HG03196 (cell line): ENCODE data around the gene CMIP.
A peak's percentile ranks its signal among the peaks of the same experiment; 100 is the strongest.

Source experiments
- ATAC-seq: cut with Tn5 transposase; IDR thresholded peaks from one replicate; pipeline ENCODE4 v1.9.1; 2021; ENCODE audit not compliant: unreplicated experiment

CMIP gene

DNA sequence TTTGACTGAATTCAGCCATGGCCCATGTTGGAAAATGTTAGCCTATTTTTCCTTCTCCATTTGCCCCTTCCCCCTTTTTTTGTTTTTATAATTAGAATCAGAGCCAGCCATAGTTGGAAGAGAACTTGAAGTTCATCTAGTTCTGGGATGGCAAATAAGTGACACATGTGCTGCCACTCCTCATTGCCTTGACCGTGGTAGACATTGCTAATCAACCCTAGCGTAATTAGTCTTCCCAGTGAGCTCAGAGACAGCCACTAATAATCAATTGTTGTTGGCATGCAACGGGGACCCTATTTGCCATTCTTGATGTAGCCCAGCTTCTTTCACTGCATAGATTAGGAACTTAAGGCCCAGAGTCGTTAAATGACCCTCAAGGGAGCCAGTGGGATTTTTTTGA, 16.6 kb downstream of the CMIP start:
- ATAC-seq: no peak

DNA sequence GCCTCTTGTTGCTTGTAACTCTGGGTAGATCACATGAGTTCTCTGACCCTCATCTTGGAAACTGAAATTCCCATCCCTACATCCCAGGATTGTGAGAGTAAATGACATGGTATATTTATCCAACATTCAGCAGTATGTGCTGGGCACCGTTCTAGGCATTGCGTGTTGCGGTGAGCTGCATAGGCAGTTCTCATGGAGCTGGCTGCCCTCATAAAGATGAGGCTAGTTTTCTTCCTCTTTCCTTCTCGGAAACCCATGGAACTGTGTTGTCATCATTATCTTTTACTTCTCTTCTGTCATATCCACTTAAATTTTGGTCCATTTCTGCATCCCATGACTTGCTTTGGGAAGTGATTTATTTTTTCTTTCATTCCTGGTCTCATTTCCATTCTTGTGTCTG, 17.2 kb downstream of the CMIP start:
- ATAC-seq: no peak

- no peak for ATAC-seq
These were observed 18.1 kb downstream of the CMIP start for GRCh38 chr16:81462683-81463082.

- no peak for ATAC-seq
These were observed 18.8 kb downstream of the CMIP start for GRCh38 chr16:81463296-81463890.

- ATAC-seq: no peak
These were observed 19.7 kb downstream of the CMIP start for GRCh38 chr16:81464279-81464678.

GRCh38 chr16:81465375-81465943, 20.9 kb downstream of the CMIP start:
- ATAC-seq: no peak

DNA sequence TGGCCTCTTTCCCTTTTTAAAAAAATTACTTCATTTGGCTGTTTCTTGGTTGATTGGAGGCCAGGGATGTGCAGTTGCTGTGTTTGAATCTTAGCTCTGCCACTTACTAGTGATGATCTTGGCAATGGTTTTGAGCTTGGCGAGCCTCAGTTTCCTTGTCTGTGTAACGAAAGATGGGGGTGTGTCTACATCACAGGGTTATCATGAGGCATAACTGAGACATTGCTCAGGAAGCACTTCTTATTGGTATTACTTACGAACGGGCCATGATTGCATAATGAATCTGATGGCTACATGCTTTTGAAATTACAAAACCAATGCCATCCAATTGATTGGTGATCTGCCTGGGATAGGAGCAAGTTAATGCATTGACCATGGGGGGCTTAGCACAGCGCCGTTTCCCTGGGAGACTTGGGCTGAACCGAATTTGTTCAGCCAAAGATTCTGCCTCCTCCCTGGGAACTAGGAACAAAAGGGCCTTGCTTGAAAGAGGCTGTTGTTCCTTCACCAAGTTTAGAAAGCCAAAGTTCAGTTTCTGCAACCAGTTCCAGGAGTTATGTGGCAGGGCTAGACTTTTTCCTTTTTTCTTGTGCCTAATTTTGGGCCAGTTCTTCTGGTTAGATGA, 21.9 kb downstream of the CMIP start:
- ATAC-seq: no peak

DNA sequence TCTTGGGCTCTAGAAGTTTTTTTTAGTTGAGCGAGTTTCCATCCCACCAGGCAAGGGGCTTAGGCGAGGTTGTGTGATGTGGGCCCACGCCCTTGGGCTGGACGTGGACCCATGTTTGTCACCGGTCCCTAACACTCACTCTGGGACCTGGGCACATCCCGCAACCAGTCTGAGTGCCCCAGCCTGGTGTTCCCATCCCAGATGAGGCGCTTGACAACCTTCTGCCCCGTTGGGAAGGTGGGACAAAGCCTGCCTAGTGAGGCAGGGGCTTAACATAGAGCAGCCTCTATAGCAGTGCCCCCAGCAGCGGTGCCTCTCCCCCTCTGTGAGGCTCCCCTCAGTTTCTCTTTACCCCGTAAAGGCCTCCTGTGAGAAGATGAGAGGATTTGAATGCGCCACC, 22.5 kb downstream of the CMIP start:
- no peak for ATAC-seq

DNA sequence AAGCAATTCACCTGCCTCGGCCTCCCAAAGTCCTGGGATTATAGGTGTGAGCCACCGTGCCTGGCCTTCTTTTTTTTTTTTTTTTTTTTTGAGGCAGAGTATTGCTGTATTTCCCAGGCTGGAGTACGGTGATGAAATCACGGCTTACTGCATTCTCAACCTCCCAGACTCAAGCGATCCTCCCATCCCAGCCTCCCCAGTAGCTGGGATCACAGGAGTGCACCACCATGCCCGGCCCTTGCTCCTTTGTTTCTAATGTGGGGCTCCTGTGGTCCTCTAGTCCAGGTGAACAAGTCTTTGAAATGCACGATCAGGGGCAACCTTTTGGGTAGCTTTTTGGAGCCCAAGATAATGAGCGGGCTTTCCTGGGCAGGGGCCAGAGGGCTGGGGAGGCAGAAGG, 23.2 kb downstream of the CMIP start:
- ATAC-seq: no peak

GRCh38 chr16:81468269-81468902, 23.8 kb downstream of the CMIP start:
- no peak for ATAC-seq

DNA sequence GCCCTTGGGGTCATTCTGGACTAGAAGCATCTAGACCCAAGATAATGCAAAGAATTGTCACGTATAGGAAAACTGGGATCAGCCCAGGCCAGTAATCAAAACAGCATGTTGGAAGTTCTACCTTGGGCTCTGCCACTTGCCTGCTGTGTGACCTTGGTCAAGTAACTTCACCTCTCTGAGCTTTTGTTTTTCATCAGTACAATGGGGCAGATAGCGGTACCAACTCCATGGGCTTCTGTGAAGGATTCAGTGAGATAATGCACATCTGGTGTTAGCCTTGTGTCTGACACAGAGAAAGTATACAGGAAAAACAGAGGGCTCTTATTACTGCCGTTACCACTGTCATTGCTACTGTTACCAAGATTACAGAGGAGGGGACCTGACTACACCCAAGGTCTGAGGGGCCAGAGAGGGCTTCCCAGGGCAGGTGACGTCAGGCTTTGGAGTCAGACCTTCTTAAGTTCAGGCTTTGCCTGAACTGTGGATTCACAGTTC, 24.6 kb downstream of the CMIP start:
- ATAC-seq: no peak

GRCh38 chr16:81469710-81470535, 25.3 kb downstream of the CMIP start:
- peak; percentile 83 for ATAC-seq

GRCh38 chr16:81470796-81471636, 26.4 kb downstream of the CMIP start:
- no peak for ATAC-seq

DNA sequence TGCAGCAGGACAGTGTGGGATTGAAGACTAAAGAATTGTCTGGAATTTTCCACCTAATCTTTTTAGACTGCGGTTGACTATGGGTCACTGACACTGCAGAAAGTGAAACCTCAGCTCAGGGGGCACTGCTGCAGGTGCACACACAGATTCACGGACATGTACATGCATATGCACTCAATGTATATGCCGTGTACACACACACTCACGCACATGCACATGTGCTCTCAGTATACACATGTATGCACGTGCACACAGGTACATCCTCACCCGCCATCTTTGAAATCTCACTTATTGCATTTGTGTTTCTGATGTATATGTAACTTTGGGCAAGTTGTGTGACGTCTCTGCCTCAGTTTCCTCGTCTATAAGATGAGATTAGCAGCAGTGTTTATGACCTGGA, 27.3 kb downstream of the CMIP start:
- no peak for ATAC-seq

GRCh38 chr16:81472391-81472790, 27.8 kb downstream of the CMIP start:
- ATAC-seq: no peak

GRCh38 chr16:81473066-81473488, 28.5 kb downstream of the CMIP start:
- no peak for ATAC-seq

DNA sequence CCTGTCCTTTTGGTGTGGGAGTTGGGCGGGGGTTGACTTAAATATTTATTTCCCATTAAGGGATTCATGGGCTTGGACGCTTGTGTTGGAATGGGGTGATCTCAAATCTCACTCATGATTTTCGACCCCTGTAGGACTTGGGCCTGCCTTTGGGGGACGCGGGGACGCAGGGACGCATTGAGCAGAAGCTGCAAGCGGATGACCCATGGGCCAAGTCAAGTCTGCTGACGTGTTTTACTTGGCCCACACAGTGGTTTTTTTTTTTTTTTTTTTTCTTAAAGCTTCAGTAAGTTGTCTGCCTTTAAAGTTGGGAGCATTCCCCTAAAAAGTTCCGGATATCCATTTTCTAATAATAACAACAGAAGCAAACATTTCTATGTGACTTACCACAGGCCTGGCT, 28.9 kb downstream of the CMIP start:
- no peak for ATAC-seq

GRCh38 chr16:81473969-81474959, 29.7 kb downstream of the CMIP start:
- ATAC-seq: no peak
